Suprapubic skin (tissue), 4 donors: Measurements from ENCODE around the gene TRIM71.

Experiments
- CTCF ChIP-seq, 2 donors: fragments of 200-600 bp in 1 of 2; fragments of 450-650 bp in 1 of 2; sonication (generic) in 1 of 2; IDR thresholded peaks; one replicate each; pipeline ENCODE4 v1.5.1; 2016 to 2019; ENCODE audit warnings: antibody characterized with exemption in 2 of 2, mild to moderate bottlenecking in 1 of 2, moderate library complexity in 1 of 2
- EP300 ChIP-seq: sonication (generic); formaldehyde crosslinking; IDR thresholded peaks from one replicate; pipeline ENCODE4 v1.6.1; 2017; ENCODE audit warnings: antibody characterized with exemption
- POLR2A ChIP-seq, 2 donors: fragments of 450-650 bp; IDR thresholded peaks; one replicate each; pipeline ENCODE4 v1.6.1; 2017; ENCODE audit warnings: antibody characterized with exemption in 2 of 2, mild to moderate bottlenecking in 2 of 2, moderate library complexity in 2 of 2
- POLR2AphosphoS5 ChIP-seq, 3 donors: sonication (generic); formaldehyde crosslinking; IDR thresholded peaks; one replicate each; pipeline ENCODE4 v1.6.1; 2017; ENCODE audit warnings: antibody characterized with exemption in 3 of 3

- TF ChIP-seq CTCF (IDR thresholded peaks at IDR 0.05) (no peak), POLR2A (IDR thresholded peaks at IDR 0.05) (no peak), POLR2AphosphoS5 (IDR thresholded peaks at IDR 0.05) (no peak), EP300 (no peak)
Observed at GRCh38 chr3:32884591-32884990, 66.8 kb downstream of the TRIM71 start.
